ENCODE data around the gene EFCAB6. TPM values are rescaled to one million over a fixed set of nuclear protein-coding genes. Genes with fewer than 3 reads are reported as not detected.

Gene EFCAB6
- polyA plus RNA-seq, 2 of the 4 experiments (the other 2 are of a cell fraction), result 0.46 to 1.2 TPM

GRCh38 chr22:43497956-43498855 lies 313.9 kb downstream of the EFCAB6 start:
- Histone ChIP-seq H3K4me1 (no peaks in the 10 kb centered on the region), H3K9me3 (no peaks in the 10 kb centered on the region), H3K27ac (no peak overlapping the region), H3K4me2 (no peak overlapping the region), H3K4me3 (no peak overlapping the region)
- TF ChIP-seq PHF8 (IDR thresholded peaks at IDR 0.05; ENCODE audit: borderline replicate concordance, low read depth), result no peak
- no peak for TF ChIP-seq NPAS2 (CRISPR knock-in tag; IDR thresholded peaks at IDR 0.05; ENCODE audit: borderline replicate concordance)
- TF ChIP-seq, protein P1, sequence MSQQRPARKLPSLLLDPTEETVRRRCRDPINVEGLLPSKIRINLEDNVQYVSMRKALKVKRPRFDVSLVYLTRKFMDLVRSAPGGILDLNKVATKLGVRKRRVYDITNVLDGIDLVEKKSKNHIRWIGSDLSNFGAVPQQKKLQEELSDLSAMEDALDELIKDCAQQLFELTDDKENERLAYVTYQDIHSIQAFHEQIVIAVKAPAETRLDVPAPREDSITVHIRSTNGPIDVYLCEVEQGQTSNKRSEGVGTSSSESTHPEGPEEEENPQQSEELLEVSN (IDR thresholded peaks at IDR 0.05; ENCODE audit: borderline replicate concordance, low read depth), result no peak
- TF ChIP-seq, protein P2, sequence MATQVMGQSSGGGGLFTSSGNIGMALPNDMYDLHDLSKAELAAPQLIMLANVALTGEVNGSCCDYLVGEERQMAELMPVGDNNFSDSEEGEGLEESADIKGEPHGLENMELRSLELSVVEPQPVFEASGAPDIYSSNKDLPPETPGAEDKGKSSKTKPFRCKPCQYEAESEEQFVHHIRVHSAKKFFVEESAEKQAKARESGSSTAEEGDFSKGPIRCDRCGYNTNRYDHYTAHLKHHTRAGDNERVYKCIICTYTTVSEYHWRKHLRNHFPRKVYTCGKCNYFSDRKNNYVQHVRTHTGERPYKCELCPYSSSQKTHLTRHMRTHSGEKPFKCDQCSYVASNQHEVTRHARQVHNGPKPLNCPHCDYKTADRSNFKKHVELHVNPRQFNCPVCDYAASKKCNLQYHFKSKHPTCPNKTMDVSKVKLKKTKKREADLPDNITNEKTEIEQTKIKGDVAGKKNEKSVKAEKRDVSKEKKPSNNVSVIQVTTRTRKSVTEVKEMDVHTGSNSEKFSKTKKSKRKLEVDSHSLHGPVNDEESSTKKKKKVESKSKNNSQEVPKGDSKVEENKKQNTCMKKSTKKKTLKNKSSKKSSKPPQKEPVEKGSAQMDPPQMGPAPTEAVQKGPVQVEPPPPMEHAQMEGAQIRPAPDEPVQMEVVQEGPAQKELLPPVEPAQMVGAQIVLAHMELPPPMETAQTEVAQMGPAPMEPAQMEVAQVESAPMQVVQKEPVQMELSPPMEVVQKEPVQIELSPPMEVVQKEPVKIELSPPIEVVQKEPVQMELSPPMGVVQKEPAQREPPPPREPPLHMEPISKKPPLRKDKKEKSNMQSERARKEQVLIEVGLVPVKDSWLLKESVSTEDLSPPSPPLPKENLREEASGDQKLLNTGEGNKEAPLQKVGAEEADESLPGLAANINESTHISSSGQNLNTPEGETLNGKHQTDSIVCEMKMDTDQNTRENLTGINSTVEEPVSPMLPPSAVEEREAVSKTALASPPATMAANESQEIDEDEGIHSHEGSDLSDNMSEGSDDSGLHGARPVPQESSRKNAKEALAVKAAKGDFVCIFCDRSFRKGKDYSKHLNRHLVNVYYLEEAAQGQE (IDR thresholded peaks at IDR 0.05), result no peak
- no peak for TF ChIP-seq GATA3 (IDR thresholded peaks at IDR 0.05; ENCODE audit: borderline replicate concordance)
- POLR2A ChIA-PET, result no interaction called here
- no peak for DNase-seq (ENCODE audit: low read depth in 1 of 2, low spot score in 1 of 2)
- no peak for FAIRE-seq
- CTCF ChIA-PET, result interaction anchor here (1.0 to 1.4 kb wide), 2 partner anchors 17 to 26 kb away, joined by 3 read pairs; no protein-coding TSS in a partner anchor
- no peak for ATAC-seq
- 49% methylated on average over 12 of the region's 16 CpGs for WGBS (ENCODE audit: missing lambda C conversion rate)

- H3K4me2 ChIP-seq, result no peak overlapping the region
- H3K9me3 ChIP-seq, result no peaks in the 10 kb centered on the region
- H3K4me1 ChIP-seq, result no peaks in the 10 kb centered on the region
- H3K4me3 ChIP-seq, result no peak overlapping the region
- FAIRE-seq (no peak), DNase-seq (ENCODE audit: low read depth in 1 of 2, low spot score in 1 of 2) (no peak), ATAC-seq (no peak)
- WGBS (ENCODE audit: missing lambda C conversion rate), result 4% methylated on average over 5 of the region's 5 CpGs
- ChIA-PET CTCF (no interaction called here), POLR2A (no interaction called here)
- no peak for TF ChIP-seq HOXB5 (CRISPR knock-in tag; IDR thresholded peaks at IDR 0.05)
- TF ChIP-seq, protein P3, sequence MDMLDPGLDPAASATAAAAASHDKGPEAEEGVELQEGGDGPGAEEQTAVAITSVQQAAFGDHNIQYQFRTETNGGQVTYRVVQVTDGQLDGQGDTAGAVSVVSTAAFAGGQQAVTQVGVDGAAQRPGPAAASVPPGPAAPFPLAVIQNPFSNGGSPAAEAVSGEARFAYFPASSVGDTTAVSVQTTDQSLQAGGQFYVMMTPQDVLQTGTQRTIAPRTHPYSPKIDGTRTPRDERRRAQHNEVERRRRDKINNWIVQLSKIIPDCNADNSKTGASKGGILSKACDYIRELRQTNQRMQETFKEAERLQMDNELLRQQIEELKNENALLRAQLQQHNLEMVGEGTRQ (IDR thresholded peaks at IDR 0.05), result no peak
- no peak for TF ChIP-seq HDAC2 (IDR thresholded peaks at IDR 0.05)
- TF ChIP-seq HOXA7 (CRISPR knock-in tag; IDR thresholded peaks at IDR 0.05), result no peak
- TF ChIP-seq RFX5 (IDR thresholded peaks at IDR 0.05), result no peak
- no peak for TF ChIP-seq CBX2 (IDR thresholded peaks at IDR 0.05; ENCODE audit: borderline replicate concordance, low read depth)
- TF ChIP-seq HOXB13 (CRISPR knock-in tag; IDR thresholded peaks at IDR 0.05; ENCODE audit: low read depth), result no peak
- no peak for TF ChIP-seq NFE2L2 (conservative IDR thresholded peaks at IDR 0.05; ENCODE audit: low read length)
- no peak for TF ChIP-seq ZFP36 (IDR thresholded peaks at IDR 0.05; ENCODE audit: borderline replicate concordance, partially characterized antibody)
- TF ChIP-seq, protein P4, sequence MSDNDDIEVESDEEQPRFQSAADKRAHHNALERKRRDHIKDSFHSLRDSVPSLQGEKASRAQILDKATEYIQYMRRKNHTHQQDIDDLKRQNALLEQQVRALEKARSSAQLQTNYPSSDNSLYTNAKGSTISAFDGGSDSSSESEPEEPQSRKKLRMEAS (IDR thresholded peaks at IDR 0.05), result no peak
- no peak for TF ChIP-seq CTCF (IDR thresholded peaks at IDR 0.05)
- TF ChIP-seq, protein P5, sequence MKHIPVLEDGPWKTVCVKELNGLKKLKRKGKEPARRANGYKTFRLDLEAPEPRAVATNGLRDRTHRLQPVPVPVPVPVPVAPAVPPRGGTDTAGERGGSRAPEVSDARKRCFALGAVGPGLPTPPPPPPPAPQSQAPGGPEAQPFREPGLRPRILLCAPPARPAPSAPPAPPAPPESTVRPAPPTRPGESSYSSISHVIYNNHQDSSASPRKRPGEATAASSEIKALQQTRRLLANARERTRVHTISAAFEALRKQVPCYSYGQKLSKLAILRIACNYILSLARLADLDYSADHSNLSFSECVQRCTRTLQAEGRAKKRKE (CRISPR knock-in tag; IDR thresholded peaks at IDR 0.05; ENCODE audit: low read depth), result no peak
- TF ChIP-seq CHD2 (IDR thresholded peaks at IDR 0.05; ENCODE audit: low read length, partially characterized antibody), result no peak
- TF ChIP-seq JUN (IDR thresholded peaks at IDR 0.05), result no peak
- TF ChIP-seq MAFK (IDR thresholded peaks at IDR 0.05; ENCODE audit: partially characterized antibody), result no peak
- TF ChIP-seq EP300 (IDR thresholded peaks at IDR 0.05), result no peak
- no peak for TF ChIP-seq RCOR1 (IDR thresholded peaks at IDR 0.05; ENCODE audit: low read depth, low read length)
- no peak for TF ChIP-seq MYC (IDR thresholded peaks at IDR 0.05; ENCODE audit: borderline replicate concordance, low read length)
- H3K27ac ChIP-seq, result no peak overlapping the region
Measured at GRCh38 chr22:43493297-43493696, 318.8 kb downstream of the EFCAB6 start.
